RWPE2 (cell line): ENCODE measurements around the gene PIGM.

Experiments
- ATAC-seq: fragments of 200-7000 bp; cut with Tn5 transposase; 3 replicates; pipeline ENCODE4 v1.9.1; 2021; ENCODE audit warnings: low read depth
- DNase-seq: peaks from one replicate; pipeline ENCODE4 v3.0.0-alpha.2; 2020; ENCODE audit warnings: low spot score
- H3K27ac ChIP-seq: fragments of 450-650 bp; 2 replicates; pipeline ENCODE4 v1.5.1; 2017; ENCODE audit warnings: mild to moderate bottlenecking; ENCODE audit not compliant: poor library complexity, severe bottlenecking
- H3K27me3 ChIP-seq: fragments of 250-450 bp; sonication (Bioruptor Pico); 2 replicates; pipeline ENCODE4 v1.5.1; 2021; ENCODE audit warnings: mild to moderate bottlenecking, moderate library complexity; ENCODE audit not compliant: insufficient read depth, poor library complexity, severe bottlenecking
- H3K36me3 ChIP-seq: fragments of 250-450 bp; sonication (Bioruptor Pico); 2 replicates; pipeline ENCODE4 v1.5.1; 2020; ENCODE audit warnings: low read depth, mild to moderate bottlenecking, moderate library complexity
- H3K4me1 ChIP-seq: fragments of 250-450 bp; sonication (Bioruptor Pico); 2 replicates; pipeline ENCODE4 v1.5.1; 2021; ENCODE audit warnings: mild to moderate bottlenecking, moderate library complexity; ENCODE audit not compliant: insufficient read depth, poor library complexity, severe bottlenecking
- H3K4me3 ChIP-seq: fragments of 250-450 bp; sonication (Bioruptor Pico); 2 replicates; pipeline ENCODE4 v1.5.1; 2021; ENCODE audit warnings: mild to moderate bottlenecking, moderate library complexity; ENCODE audit not compliant: severe bottlenecking
- H3K9me3 ChIP-seq: fragments of 250-450 bp; sonication (Bioruptor Pico); 2 replicates; pipeline ENCODE4 v1.5.1; 2021; ENCODE audit warnings: mild to moderate bottlenecking, moderate library complexity; ENCODE audit not compliant: severe bottlenecking
- CTCF ChIP-seq: fragments of 450-650 bp; IDR thresholded peaks from one replicate; pipeline ENCODE4 v1.5.1; 2017; ENCODE audit warnings: mild to moderate bottlenecking, moderate library complexity; ENCODE audit not compliant: poor library complexity, severe bottlenecking

The PIGM gene

GRCh38 chr1:160018900-160019299 is 12.9 kb downstream of the PIGM start:
- no peak overlapping the region for H3K27ac ChIP-seq
- peak; percentile 79 for ATAC-seq
- no peaks in the 10 kb centered on the region for H3K27me3 ChIP-seq
- TF ChIP-seq CTCF: no peak
- peaks cover 7% of the 10 kb centered on the region for H3K4me1 ChIP-seq
- H3K36me3 ChIP-seq: no peaks in the 10 kb centered on the region
- DNase-seq: no peak
- H3K4me3 ChIP-seq: no peak overlapping the region
- H3K9me3 ChIP-seq: no peaks in the 10 kb centered on the region

- Histone ChIP-seq H3K36me3 (no peaks in the 10 kb centered on the region), H3K27ac (no peak overlapping the region), H3K9me3 (no peaks in the 10 kb centered on the region), H3K4me1 (peaks cover 7% of the 10 kb centered on the region), H3K4me3 (no peak overlapping the region), H3K27me3 (no peaks in the 10 kb centered on the region)
- no peak for TF ChIP-seq CTCF
- DNase-seq (no peak), ATAC-seq (no peak)
These were observed 13.4 kb downstream of the PIGM start for GRCh38 chr1:160018347-160018746.

GRCh38 chr1:160017592-160017991 is 14.2 kb downstream of the PIGM start:
- no peaks in the 10 kb centered on the region for H3K27me3 ChIP-seq
- no peaks in the 10 kb centered on the region for H3K9me3 ChIP-seq
- DNase-seq: no peak
- no peak for ATAC-seq
- H3K4me3 ChIP-seq: no peak overlapping the region
- peaks cover 4% of the 10 kb centered on the region for H3K4me1 ChIP-seq
- H3K36me3 ChIP-seq: no peaks in the 10 kb centered on the region
- TF ChIP-seq CTCF: no peak
- H3K27ac ChIP-seq: no peak overlapping the region

GRCh38 chr1:160011781-160012180 is 20.0 kb downstream of the PIGM start:
- no peak for TF ChIP-seq CTCF
- no peak for ATAC-seq
- Histone ChIP-seq H3K4me3 (no peak overlapping the region), H3K4me1 (no peaks in the 10 kb centered on the region), H3K36me3 (no peaks in the 10 kb centered on the region), H3K27me3 (no peaks in the 10 kb centered on the region), H3K9me3 (no peaks in the 10 kb centered on the region), H3K27ac (no peak overlapping the region)
- no peak for DNase-seq

GRCh38 chr1:160009801-160010200 is 22.0 kb downstream of the PIGM start:
- Histone ChIP-seq H3K36me3 (no peaks in the 10 kb centered on the region), H3K27ac (no peak overlapping the region), H3K27me3 (no peaks in the 10 kb centered on the region), H3K9me3 (no peaks in the 10 kb centered on the region), H3K4me3 (no peak overlapping the region), H3K4me1 (no peaks in the 10 kb centered on the region)
- ATAC-seq: no peak
- DNase-seq: no peak
- no peak for TF ChIP-seq CTCF
